HepG2 (cell line): ENCODE measurements around the gene APH1B.

Experiments
- AFF4 ChIP-seq: sonication (generic); formaldehyde crosslinking; IDR thresholded peaks from 2 replicates; pipeline ENCODE4 v1.4.0; 2020; ENCODE audit warnings: missing genetic modification reagents
- ARID3A ChIP-seq: IDR thresholded peaks from 2 replicates; pipeline ENCODE4 v1.6.1; 2012; ENCODE audit warnings: low read depth, low read length, improper control_type of control experiment
- CHD2 ChIP-seq: IDR thresholded peaks from 2 replicates; pipeline ENCODE4 v1.6.1; 2011; ENCODE audit warnings: low read depth, low read length, improper control_type of control experiment
- FOXJ3 ChIP-seq: sonication (generic); formaldehyde crosslinking; IDR thresholded peaks from 2 replicates; pipeline ENCODE4 v1.4.0; 2020; ENCODE audit warnings: missing genetic modification reagents, mild to moderate bottlenecking, borderline replicate concordance
- FOXM1 ChIP-seq: sonication (generic); formaldehyde crosslinking; IDR thresholded peaks from 2 replicates; pipeline ENCODE4 v1.5.0; 2020; ENCODE audit warnings: missing genetic modification reagents
- HOXA7 ChIP-seq: sonication (generic); formaldehyde crosslinking; IDR thresholded peaks from 2 replicates; pipeline ENCODE4 v1.8.1; 2022; ENCODE audit warnings: mild to moderate bottlenecking, missing genetic modification reagents, moderate library complexity
- MAFK ChIP-seq, 2 experiments: IDR thresholded peaks in 1 of 2; conservative IDR thresholded peaks in 1 of 2; 2 replicates each; pipeline ENCODE4 v1.6.1; 2011; ENCODE audit warnings: improper control_type of control experiment in 2 of 2, low read length in 2 of 2
- TAF1 ChIP-seq: sonication (generic); formaldehyde crosslinking; IDR thresholded peaks from 2 replicates; pipeline ENCODE4 v1.4.0; 2020; ENCODE audit warnings: missing genetic modification reagents
- ZNF317 ChIP-seq: sonication (generic); formaldehyde crosslinking; IDR thresholded peaks from 2 replicates; pipeline ENCODE4 v1.5.0; 2020; ENCODE audit warnings: mild to moderate bottlenecking, missing genetic modification reagents
- TF ChIP-seq, protein P1 (sequence below): sonication (generic); formaldehyde crosslinking; IDR thresholded peaks from 2 replicates; pipeline ENCODE4 v1.8.1; 2023; ENCODE audit warnings: mild to moderate bottlenecking, missing genetic modification reagents
- TF ChIP-seq, protein P2 (sequence below): sonication (generic); formaldehyde crosslinking; IDR thresholded peaks from 2 replicates; pipeline ENCODE4 v1.5.0; 2020; ENCODE audit warnings: mild to moderate bottlenecking, missing genetic modification reagents, moderate library complexity

GRCh38 chr15:63322541-63322940, 45.1 kb downstream of the APH1B start:
- TF ChIP-seq, protein P1, sequence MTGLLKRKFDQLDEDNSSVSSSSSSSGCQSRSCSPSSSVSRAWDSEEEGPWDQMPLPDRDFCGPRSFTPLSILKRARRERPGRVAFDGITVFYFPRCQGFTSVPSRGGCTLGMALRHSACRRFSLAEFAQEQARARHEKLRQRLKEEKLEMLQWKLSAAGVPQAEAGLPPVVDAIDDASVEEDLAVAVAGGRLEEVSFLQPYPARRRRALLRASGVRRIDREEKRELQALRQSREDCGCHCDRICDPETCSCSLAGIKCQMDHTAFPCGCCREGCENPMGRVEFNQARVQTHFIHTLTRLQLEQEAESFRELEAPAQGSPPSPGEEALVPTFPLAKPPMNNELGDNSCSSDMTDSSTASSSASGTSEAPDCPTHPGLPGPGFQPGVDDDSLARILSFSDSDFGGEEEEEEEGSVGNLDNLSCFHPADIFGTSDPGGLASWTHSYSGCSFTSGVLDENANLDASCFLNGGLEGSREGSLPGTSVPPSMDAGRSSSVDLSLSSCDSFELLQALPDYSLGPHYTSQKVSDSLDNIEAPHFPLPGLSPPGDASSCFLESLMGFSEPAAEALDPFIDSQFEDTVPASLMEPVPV (CRISPR knock-in tag), result no peak
- TF ChIP-seq, protein P2, sequence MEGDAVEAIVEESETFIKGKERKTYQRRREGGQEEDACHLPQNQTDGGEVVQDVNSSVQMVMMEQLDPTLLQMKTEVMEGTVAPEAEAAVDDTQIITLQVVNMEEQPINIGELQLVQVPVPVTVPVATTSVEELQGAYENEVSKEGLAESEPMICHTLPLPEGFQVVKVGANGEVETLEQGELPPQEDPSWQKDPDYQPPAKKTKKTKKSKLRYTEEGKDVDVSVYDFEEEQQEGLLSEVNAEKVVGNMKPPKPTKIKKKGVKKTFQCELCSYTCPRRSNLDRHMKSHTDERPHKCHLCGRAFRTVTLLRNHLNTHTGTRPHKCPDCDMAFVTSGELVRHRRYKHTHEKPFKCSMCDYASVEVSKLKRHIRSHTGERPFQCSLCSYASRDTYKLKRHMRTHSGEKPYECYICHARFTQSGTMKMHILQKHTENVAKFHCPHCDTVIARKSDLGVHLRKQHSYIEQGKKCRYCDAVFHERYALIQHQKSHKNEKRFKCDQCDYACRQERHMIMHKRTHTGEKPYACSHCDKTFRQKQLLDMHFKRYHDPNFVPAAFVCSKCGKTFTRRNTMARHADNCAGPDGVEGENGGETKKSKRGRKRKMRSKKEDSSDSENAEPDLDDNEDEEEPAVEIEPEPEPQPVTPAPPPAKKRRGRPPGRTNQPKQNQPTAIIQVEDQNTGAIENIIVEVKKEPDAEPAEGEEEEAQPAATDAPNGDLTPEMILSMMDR (CRISPR knock-in tag), result no peak
- no peak for TF ChIP-seq HOXA7
- TF ChIP-seq CHD2, result no peak
- no peak for TF ChIP-seq FOXJ3 (CRISPR knock-in tag)
- no peak for TF ChIP-seq MAFK (conservative IDR thresholded peaks at IDR 0.05 in 1 of 2, IDR thresholded peaks at IDR 0.05 in 1 of 2; ENCODE audit: low read length in 2 of 2)
- TF ChIP-seq ARID3A, result no peak
- no peak for TF ChIP-seq AFF4 (CRISPR knock-in tag)
- no peak for TF ChIP-seq FOXM1
- no peak for TF ChIP-seq TAF1
- TF ChIP-seq ZNF317 (CRISPR knock-in tag), result no peak
